Measurements from ENCODE around the gene HOXD13.

DNA sequence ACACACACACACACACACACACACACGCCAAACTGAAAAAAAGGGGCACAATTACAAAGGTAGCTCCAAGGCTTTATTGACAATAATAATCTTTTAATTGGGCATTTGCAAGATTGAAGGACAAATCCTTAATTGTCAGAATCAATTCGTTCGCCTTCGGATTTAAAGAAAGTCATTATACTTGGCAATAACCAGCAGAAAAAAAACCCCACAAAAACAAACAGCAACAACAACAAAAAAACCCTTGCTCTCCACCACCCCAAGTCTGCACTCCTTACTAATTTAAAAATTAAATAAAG, 35.2 kb downstream of the HOXD13 start:
- TF ChIP-seq CTCF (IDR thresholded peaks at IDR 0.05) (no peak), RAD21 (conservative IDR thresholded peaks at IDR 0.05 in 1 of 2, IDR thresholded peaks at IDR 0.05 in 1 of 2) (no peak), E2F6 (IDR thresholded peaks at IDR 0.05; ENCODE audit: borderline replicate concordance, low read depth) (no peak), ZC3H11A (IDR thresholded peaks at IDR 0.05) (no peak), CBX2 (IDR thresholded peaks at IDR 0.05; ENCODE audit: borderline replicate concordance, low read depth) (no peak), CHD4 (IDR thresholded peaks at IDR 0.05; ENCODE audit: borderline replicate concordance) (no peak), JUN (IDR thresholded peaks at IDR 0.05) (no peak), RFX5 (IDR thresholded peaks at IDR 0.05) (no peak)
- TF ChIP-seq, protein P1, sequence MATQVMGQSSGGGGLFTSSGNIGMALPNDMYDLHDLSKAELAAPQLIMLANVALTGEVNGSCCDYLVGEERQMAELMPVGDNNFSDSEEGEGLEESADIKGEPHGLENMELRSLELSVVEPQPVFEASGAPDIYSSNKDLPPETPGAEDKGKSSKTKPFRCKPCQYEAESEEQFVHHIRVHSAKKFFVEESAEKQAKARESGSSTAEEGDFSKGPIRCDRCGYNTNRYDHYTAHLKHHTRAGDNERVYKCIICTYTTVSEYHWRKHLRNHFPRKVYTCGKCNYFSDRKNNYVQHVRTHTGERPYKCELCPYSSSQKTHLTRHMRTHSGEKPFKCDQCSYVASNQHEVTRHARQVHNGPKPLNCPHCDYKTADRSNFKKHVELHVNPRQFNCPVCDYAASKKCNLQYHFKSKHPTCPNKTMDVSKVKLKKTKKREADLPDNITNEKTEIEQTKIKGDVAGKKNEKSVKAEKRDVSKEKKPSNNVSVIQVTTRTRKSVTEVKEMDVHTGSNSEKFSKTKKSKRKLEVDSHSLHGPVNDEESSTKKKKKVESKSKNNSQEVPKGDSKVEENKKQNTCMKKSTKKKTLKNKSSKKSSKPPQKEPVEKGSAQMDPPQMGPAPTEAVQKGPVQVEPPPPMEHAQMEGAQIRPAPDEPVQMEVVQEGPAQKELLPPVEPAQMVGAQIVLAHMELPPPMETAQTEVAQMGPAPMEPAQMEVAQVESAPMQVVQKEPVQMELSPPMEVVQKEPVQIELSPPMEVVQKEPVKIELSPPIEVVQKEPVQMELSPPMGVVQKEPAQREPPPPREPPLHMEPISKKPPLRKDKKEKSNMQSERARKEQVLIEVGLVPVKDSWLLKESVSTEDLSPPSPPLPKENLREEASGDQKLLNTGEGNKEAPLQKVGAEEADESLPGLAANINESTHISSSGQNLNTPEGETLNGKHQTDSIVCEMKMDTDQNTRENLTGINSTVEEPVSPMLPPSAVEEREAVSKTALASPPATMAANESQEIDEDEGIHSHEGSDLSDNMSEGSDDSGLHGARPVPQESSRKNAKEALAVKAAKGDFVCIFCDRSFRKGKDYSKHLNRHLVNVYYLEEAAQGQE (IDR thresholded peaks at IDR 0.05) = no peak

Data from A549 (cell line).